ENCODE measurements around the gene MAL. TPM values are rescaled to one million over a fixed set of nuclear protein-coding genes. Genes with fewer than 3 reads are reported as not detected.

MAL gene
- total RNA-seq, 2 donors from 2014 or later, result not detected

- Histone ChIP-seq H3K4me3 (no peak overlapping the region), H3K9me3 (no peaks in the 10 kb centered on the region), H3K27ac (no peak overlapping the region), H3K27me3 (replicated peaks; ENCODE audit: insufficient read depth) (no peaks in the 10 kb centered on the region), H3K36me3 (no peaks in the 10 kb centered on the region), H3K4me1 (ENCODE audit: control insufficient read depth in 1 of 2, low read depth in 2 of 2) (peaks cover 0 to 17% of the 10 kb centered on the region in 2 donors)
- no peak for TF ChIP-seq CTCF (IDR thresholded peaks at IDR 0.05)
- DNase-seq (ENCODE audit: low spot score), result no peak
- no peak for ATAC-seq (ENCODE audit: insufficient number of reproducible peaks, low FRiP score, low read depth)
Measured at GRCh38 chr2:95023222-95023597, 2.3 kb upstream of the MAL start.

- H3K27me3 ChIP-seq (replicated peaks; ENCODE audit: insufficient read depth), result no peaks in the 10 kb centered on the region
- peaks cover 0 to 17% of the 10 kb centered on the region in 2 donors for H3K4me1 ChIP-seq (ENCODE audit: control insufficient read depth in 1 of 2, low read depth in 2 of 2)
- no peaks in the 10 kb centered on the region for H3K9me3 ChIP-seq
- ATAC-seq (ENCODE audit: insufficient number of reproducible peaks, low FRiP score, low read depth) (no peak), DNase-seq (ENCODE audit: low spot score) (no peak)
- TF ChIP-seq CTCF (IDR thresholded peaks at IDR 0.05), result no peak
- H3K4me3 ChIP-seq, result no peak overlapping the region
- H3K36me3 ChIP-seq, result no peaks in the 10 kb centered on the region
- H3K27ac ChIP-seq, result no peak overlapping the region
Measured at GRCh38 chr2:95024371-95024770, 1.1 kb upstream of the MAL start.

- ATAC-seq (ENCODE audit: insufficient number of reproducible peaks, low FRiP score, low read depth) (no peak), DNase-seq (ENCODE audit: low spot score) (no peak)
- Histone ChIP-seq H3K9me3 (no peaks in the 10 kb centered on the region), H3K4me1 (ENCODE audit: control insufficient read depth in 1 of 2, low read depth in 2 of 2) (peaks cover 0 to 17% of the 10 kb centered on the region in 2 donors), H3K4me3 (peak overlapping the region; percentile 19), H3K27ac (no peak overlapping the region), H3K36me3 (no peaks in the 10 kb centered on the region), H3K27me3 (replicated peaks; ENCODE audit: insufficient read depth) (no peaks in the 10 kb centered on the region)
- TF ChIP-seq CTCF (IDR thresholded peaks at IDR 0.05), result no peak
Measured at GRCh38 chr2:95024960-95025405, 525 bp upstream of the MAL start.

GRCh38 chr2:95026471-95027368 lies 1.2 kb downstream of the MAL start:
- Histone ChIP-seq H3K27ac (no peak overlapping the region), H3K9me3 (no peaks in the 10 kb centered on the region), H3K4me1 (ENCODE audit: control insufficient read depth in 1 of 2, low read depth in 2 of 2) (peaks cover 0 to 17% of the 10 kb centered on the region in 2 donors), H3K27me3 (replicated peaks; ENCODE audit: insufficient read depth) (no peaks in the 10 kb centered on the region), H3K36me3 (no peaks in the 10 kb centered on the region), H3K4me3 (no peak overlapping the region)
- no peak for ATAC-seq (ENCODE audit: insufficient number of reproducible peaks, low FRiP score, low read depth)
- TF ChIP-seq CTCF (IDR thresholded peaks at IDR 0.05), result no peak
- DNase-seq (ENCODE audit: low spot score), result no peak

GRCh38 chr2:95027369-95027720 lies 1.8 kb downstream of the MAL start:
- H3K27me3 ChIP-seq (replicated peaks; ENCODE audit: insufficient read depth), result no peaks in the 10 kb centered on the region
- no peaks in the 10 kb centered on the region for H3K36me3 ChIP-seq
- TF ChIP-seq CTCF (IDR thresholded peaks at IDR 0.05), result no peak
- no peak overlapping the region for H3K27ac ChIP-seq
- ATAC-seq (ENCODE audit: insufficient number of reproducible peaks, low FRiP score, low read depth) (no peak), DNase-seq (ENCODE audit: low spot score) (no peak)
- H3K4me1 ChIP-seq (ENCODE audit: control insufficient read depth in 1 of 2, low read depth in 2 of 2), result peaks cover 0 to 17% of the 10 kb centered on the region in 2 donors
- H3K4me3 ChIP-seq, result no peak overlapping the region
- no peaks in the 10 kb centered on the region for H3K9me3 ChIP-seq

Measured in thoracic aorta (tissue), 2 donors.